Mononuclear cell (primary cell): ENCODE results near the gene SLC22A2. TPM values are rescaled to one million over a fixed set of nuclear protein-coding genes. Genes with fewer than 3 reads are reported as not detected.
"Not testable (repeated sequence)": the region's sequence is repeated elsewhere in the genome, so short reads cannot be mapped to it uniquely, and the experiment has no call there.

Experiments
- H3K27me3 ChIP-seq: 2 replicates; pipeline ENCODE4 v1.6.0; 2011; ENCODE audit warnings: low read length, control low read depth; ENCODE audit not compliant: insufficient read depth
- H3K4me1 ChIP-seq: 2 replicates; pipeline ENCODE4 v1.5.1; 2011; ENCODE audit warnings: mild to moderate bottlenecking, low read length, control low read depth; ENCODE audit not compliant: insufficient read depth
- H3K4me3 ChIP-seq: 2 replicates; pipeline ENCODE4 v1.5.1; 2011; ENCODE audit warnings: mild to moderate bottlenecking, low read length, moderate library complexity
- H3K9me3 ChIP-seq: 2 replicates; pipeline ENCODE4 v1.5.1; 2011; ENCODE audit warnings: low read depth, mild to moderate bottlenecking, control low read depth, low read length
- total RNA-seq: library from RNA; depleted of rRNA; stranded (reverse); fragments of >200 nt; gene quantifications from one replicate; pipeline ENCODE4 v1.2.3, GENCODE V29; 2012

Gene SLC22A2
- total RNA-seq = not detected

DNA sequence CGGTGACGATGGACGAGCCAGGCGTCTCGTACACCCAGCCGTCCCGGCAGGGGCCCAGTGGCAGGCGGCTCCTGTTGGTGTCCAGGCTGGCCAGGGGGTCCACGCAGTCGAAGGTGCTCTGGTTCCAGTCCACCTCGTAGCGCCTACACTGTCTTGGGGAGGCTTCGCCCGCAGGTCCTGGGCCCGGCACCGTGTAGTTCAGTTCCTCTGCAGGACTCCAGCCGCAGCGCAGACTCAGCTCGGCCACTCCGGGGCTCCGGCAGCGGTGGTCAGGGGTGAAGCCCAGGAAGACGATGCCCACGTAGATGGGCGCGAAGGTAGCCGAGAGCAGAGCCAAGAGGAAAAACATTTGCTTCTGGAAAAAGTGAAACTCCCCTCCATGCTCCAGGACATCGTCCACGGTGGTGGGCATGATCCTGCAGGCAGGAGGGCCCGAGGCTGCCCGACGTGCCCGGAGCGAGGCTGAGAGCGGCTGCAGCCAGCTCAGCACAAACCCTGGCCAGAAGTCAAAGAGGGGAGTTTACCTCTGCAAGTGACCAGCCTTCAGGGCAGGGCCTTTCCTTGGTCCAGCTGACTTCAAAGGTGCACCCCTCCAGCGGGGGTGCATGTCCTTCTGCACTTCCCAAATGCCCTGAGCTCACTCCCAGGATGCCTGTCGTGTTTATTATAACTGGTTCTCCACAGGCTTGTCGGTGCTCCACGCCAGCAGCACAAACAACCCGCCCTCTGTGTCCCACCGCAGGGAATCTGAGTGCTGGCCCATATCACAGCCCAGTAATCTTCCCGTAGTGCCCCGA lies at the start of gene SLC22A2:
SLC22A2 (minus strand) TSS at position 476 of the 797 bp plus-strand sequence; CDS start at position 412, 64 bp downstream.
- H3K4me3 ChIP-seq = no peak within 1 kb of the TSS
- H3K27me3 ChIP-seq = no peaks in the 10 kb centered on the region
- no peaks in the 10 kb centered on the region for H3K9me3 ChIP-seq

GRCh38 chr6:160305926-160306713 lies 47.5 kb upstream of the SLC22A2 start:
- no peaks in the 10 kb centered on the region for H3K4me1 ChIP-seq
- H3K4me3 ChIP-seq = no peak overlapping the region
- H3K27me3 ChIP-seq = no peaks in the 10 kb centered on the region
- peaks cover 11% of the 10 kb centered on the region for H3K9me3 ChIP-seq

More for the DNA sequence above, at the start of gene SLC22A2:
- H3K4me1 ChIP-seq = no peaks in the 10 kb centered on the region

DNA sequence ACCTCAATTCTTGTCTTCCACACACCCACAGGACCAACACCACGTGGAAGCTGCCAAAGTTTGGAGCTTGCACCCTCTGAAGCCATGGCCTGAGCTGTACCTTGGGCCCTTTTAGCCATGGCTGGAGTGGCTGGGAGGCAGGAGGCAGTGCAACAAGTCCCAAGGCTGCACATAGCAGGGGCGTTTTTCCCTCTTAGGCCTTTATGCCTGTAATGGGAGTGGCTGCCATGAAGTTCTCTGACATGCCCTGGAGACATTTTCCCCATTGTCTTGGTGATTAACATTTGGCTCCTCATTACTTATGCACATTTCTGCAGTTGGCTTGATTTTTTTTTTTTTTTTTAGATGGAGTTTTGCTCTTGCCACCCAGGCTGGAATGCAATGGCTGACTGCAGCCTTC lies 45.2 kb upstream of the SLC22A2 start:
- no peaks in the 10 kb centered on the region for H3K4me1 ChIP-seq
- no peak overlapping the region for H3K4me3 ChIP-seq
- H3K27me3 ChIP-seq = no peaks in the 10 kb centered on the region
- H3K9me3 ChIP-seq = no peaks in the 10 kb centered on the region

GRCh38 chr6:160302431-160303082 lies 43.9 kb upstream of the SLC22A2 start:
- H3K4me3 ChIP-seq, H3K9me3 ChIP-seq, H3K4me1 ChIP-seq, H3K27me3 ChIP-seq: not testable (repeated sequence)

- Histone ChIP-seq H3K27me3 (no peaks in the 10 kb centered on the region), H3K9me3 (no peaks in the 10 kb centered on the region), H3K4me1 (no peaks in the 10 kb centered on the region), H3K4me3 (no peak overlapping the region)
These were observed 42.7 kb upstream of the SLC22A2 start for GRCh38 chr6:160301339-160301738.

DNA sequence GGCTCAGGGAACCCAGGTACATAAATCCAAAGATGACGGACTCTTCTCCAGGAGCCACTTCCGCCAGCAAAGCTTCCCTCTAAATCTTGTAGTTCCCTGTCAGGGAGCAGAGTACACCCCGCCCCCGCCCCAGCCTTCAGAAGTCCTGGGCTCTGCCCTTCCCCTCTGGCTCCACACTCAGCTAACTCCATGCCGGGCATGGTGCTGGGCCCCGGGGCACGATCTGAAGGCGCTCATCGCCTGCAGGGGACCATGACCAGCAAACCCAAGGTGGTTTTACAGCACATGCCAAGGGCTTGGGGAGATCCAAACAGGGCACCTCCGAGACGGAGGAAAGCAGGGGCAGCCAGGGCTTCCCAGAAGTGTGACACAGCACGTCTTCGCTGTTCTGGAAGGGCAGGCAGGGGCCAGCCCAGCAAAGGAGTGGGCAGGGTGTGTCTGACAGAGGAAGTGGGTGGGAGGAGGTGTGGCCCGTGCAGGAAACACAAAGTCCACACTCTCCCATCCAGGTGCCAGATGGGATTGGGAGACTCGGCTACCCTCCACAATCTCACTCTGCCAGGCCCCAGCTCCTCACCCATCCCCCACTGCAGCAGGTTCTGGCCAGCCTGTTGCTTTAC lies 41.6 kb upstream of the SLC22A2 start:
- Histone ChIP-seq H3K4me3 (no peak overlapping the region), H3K4me1 (no peaks in the 10 kb centered on the region), H3K27me3 (no peaks in the 10 kb centered on the region), H3K9me3 (no peaks in the 10 kb centered on the region)

DNA sequence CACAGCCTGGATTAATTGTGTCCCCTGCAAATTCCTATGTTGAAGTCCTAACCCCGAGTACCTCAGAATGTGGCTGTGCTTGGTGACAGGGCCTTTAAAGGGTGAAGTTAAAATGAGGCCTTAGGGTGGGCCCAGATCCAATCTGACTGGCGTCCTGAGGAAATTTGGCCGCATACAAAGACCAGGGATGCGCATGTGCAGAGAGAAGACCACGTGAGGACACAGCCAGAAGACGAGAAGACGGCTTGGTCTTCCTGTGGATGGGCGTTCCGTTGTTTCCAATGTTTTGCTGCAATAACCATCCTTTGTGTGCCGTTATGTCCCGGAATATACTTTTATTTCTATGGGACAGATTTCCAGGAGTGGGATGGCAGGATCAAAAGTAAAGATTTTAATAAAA lies 40.9 kb upstream of the SLC22A2 start:
- Histone ChIP-seq H3K9me3 (no peaks in the 10 kb centered on the region), H3K27me3 (no peaks in the 10 kb centered on the region), H3K4me3 (no peak overlapping the region), H3K4me1 (no peaks in the 10 kb centered on the region)

DNA sequence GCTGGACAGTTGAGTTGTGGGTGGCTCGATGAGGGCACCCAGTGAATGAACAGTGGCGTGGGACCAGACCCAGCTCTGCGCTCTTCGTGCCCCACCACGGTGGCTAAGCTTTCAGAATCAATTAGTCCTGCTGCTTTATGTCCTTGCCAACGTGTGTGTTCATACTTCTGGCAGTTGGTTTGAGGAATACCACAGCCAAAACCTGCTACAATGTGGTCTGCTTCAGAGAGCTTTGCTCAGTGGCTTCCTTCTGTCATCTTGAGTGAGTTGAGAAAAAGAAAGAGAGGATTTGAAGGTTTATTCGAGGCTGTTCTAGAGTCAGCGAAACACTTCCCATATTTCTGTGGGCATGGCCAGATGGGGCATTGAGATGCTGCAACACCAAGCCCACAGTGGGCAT lies 39.5 kb upstream of the SLC22A2 start:
- Histone ChIP-seq H3K4me3 (no peak overlapping the region), H3K4me1 (no peaks in the 10 kb centered on the region), H3K9me3 (no peaks in the 10 kb centered on the region), H3K27me3 (no peaks in the 10 kb centered on the region)

DNA sequence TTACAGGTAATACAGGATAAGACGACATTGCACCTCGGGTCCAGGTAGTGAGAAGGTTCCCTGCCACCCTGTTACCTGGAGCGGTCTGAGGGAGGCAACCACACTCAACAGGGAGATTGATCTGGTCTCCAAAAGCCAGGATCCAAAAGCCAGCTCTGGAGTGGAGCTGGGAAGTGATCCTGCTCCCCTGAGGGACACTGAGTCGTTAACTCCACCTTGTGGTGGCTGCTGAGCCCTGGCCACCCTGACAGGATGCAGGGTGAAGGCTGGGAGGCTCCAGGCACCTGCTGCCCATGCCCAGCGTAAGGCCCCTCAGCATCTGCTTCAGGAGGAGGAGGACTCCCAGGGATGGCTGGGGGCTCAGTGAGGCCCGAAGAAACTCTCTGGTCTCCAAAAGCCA lies 38.7 kb upstream of the SLC22A2 start:
- H3K27me3 ChIP-seq = no peaks in the 10 kb centered on the region
- no peaks in the 10 kb centered on the region for H3K9me3 ChIP-seq
- H3K4me3 ChIP-seq = no peak overlapping the region
- no peaks in the 10 kb centered on the region for H3K4me1 ChIP-seq

DNA sequence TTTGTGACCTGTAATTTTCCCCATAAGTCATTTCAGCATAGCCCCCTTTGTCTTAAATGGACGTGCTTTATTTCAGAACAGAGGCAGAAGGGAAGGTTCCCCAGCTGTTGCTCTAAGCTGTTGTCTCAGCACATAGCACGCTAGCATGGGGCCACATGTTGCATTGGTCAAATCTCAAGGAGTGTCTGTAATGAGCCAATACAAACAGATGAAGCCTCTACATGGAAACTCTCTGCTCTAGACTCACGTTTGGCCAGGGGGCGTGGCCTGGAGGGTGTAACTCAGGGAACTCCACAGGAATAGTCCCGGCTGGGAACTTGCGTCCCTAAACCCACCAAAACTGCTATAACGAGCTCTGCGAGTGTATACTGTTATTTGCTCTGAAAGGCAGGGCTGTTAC lies 35.2 kb upstream of the SLC22A2 start:
- Histone ChIP-seq H3K4me3 (no peak overlapping the region), H3K27me3 (no peaks in the 10 kb centered on the region), H3K4me1 (no peaks in the 10 kb centered on the region), H3K9me3 (no peaks in the 10 kb centered on the region)

DNA sequence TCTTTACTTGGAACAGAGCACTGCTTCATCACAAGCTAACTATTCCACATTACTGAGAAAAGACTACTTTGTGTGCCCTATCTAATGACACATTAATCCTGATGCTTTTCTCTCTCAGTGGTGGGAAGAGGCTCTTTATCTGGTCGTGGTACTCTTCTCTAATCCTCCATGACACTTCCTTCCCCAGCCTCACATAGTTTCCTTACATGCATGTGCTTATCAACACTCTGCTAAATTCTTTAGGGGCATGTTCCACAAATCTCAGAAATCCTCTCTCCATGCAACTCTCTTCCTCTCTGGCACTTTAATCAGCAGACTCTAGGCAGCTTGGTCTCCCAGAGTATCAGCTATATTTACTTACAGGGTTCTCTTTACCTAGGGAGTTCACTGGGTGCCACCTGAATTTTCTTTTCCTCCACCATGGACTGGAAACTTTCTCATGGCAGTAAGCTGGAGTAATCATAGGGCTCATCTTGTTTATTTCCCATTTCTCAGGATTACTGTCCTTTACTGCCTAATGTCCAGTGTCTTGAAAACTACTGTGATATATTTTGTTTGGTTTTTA lies 27.0 kb upstream of the SLC22A2 start:
- Histone ChIP-seq H3K27me3 (peaks cover 11% of the 10 kb centered on the region), H3K9me3 (no peaks in the 10 kb centered on the region), H3K4me3 (no peak overlapping the region), H3K4me1 (no peaks in the 10 kb centered on the region)

DNA sequence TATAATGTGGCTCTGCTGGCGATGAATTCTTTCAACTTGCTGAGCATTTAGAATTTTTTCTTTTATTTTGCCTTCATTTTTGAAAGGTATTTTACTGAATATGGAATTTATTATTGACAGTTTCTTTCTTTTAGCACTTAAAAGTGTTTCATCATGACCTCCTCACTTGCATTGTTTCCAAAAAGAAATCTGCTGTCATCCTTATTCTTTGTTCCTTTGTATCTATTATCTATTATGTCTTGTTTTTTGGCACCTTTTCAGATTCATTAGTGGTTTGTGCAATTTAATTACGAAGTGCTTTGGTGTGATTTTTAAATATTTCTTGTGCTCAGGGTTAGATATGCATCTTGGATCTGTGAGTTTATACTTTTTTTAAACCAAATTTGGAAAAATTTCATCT lies 26.0 kb upstream of the SLC22A2 start:
- H3K9me3 ChIP-seq = no peaks in the 10 kb centered on the region
- no peaks in the 10 kb centered on the region for H3K4me1 ChIP-seq
- no peak overlapping the region for H3K4me3 ChIP-seq
- H3K27me3 ChIP-seq = peaks cover 11% of the 10 kb centered on the region

- H3K9me3 ChIP-seq = no peaks in the 10 kb centered on the region
- H3K4me1 ChIP-seq = no peaks in the 10 kb centered on the region
- H3K4me3 ChIP-seq = no peak overlapping the region
- peaks cover 11% of the 10 kb centered on the region for H3K27me3 ChIP-seq
These were observed 23.8 kb upstream of the SLC22A2 start for GRCh38 chr6:160282444-160282843.

DNA sequence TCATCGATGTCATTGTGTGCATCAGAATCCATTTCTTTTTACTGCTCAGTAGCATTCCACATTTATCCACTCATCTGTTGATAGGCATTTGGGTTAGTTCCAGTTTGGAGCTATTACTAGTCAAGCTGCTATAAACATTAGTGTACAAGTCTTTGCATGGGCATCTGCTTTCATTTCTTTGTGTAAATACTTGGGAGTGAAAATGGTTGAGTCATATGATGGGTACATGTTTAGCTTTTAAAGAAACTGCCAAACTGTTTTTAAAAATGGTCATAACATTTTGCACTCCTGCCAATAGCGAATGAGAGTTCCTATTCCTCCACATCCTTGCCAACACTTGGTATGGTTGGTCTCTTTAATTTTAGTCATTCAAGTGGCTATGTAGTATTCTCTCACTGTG lies 21.2 kb upstream of the SLC22A2 start:
- Histone ChIP-seq H3K4me1 (no peaks in the 10 kb centered on the region), H3K9me3 (no peaks in the 10 kb centered on the region), H3K4me3 (no peak overlapping the region), H3K27me3 (peaks cover 11% of the 10 kb centered on the region)
